GM12878 (cell line): ENCODE measurements around the gene RGS6. TPM values are rescaled to one million over a fixed set of nuclear protein-coding genes. Genes with fewer than 3 reads are reported as not detected.

ENCODE experiments used
- ATAC-seq: fragments of 200-7000 bp; cut with Tn5 transposase; 3 replicates; pipeline ENCODE4 v1.9.1; 2020; ENCODE audit warnings: mild to moderate bottlenecking, moderate library complexity
- BruUV-seq: library from RNA; stranded (reverse); fragments of 400-500 nt; replicated peaks from 2 replicates; lab custom pipeline; 2021; lab: Mats Ljungman, UMichigan
- CTCF ChIA-PET: fragments of 300-600 bp; sonication (Branson Sonifier 250); formaldehyde crosslinking; extraction: SDS; loops from one replicate; lab custom pipeline; 2021; ENCODE audit warnings: inconsistent platforms; lab: Yijun Ruan, JAX
- POLR2A ChIA-PET: fragments of 350-600 bp; formaldehyde crosslinking; extraction: SDS; loops from one replicate; lab custom pipeline; 2021; ENCODE audit warnings: inconsistent platforms; lab: Charles Lee
- RAD21 ChIA-PET: fragments of 300-600 bp; sonication (Branson Sonifier 250); formaldehyde crosslinking; loops from one replicate; lab custom pipeline; 2023; ENCODE audit warnings: antibody characterized with exemption; ENCODE audit not compliant: unreplicated experiment; lab: Charles Lee
- SMC1A ChIA-PET: fragments of 300-600 bp; sonication (Branson Sonifier 250); formaldehyde crosslinking; loops from one replicate; lab custom pipeline; 2023; ENCODE audit not compliant: unreplicated experiment, uncharacterized antibody; lab: Charles Lee
- DNase-seq: peaks from one replicate; pipeline ENCODE4 v3.0.0-alpha.2; 2011; ENCODE audit warnings: low read depth, low spot score
- FAIRE-seq: peaks from 3 replicates; lab custom pipeline; 2011; peaks lifted over from hg19 to GRCh38; lab: Jason Lieb, UNC
- H2AFZ ChIP-seq: 2 replicates; pipeline ENCODE4 v1.6.0; 2011; ENCODE audit warnings: low read depth, low read length, control low read depth; ENCODE audit not compliant: control insufficient read depth
- H3K27ac ChIP-seq: 2 replicates; pipeline ENCODE4 v1.5.1; 2011; ENCODE audit warnings: control low read depth; ENCODE audit not compliant: control insufficient read depth, insufficient read depth
- H3K27me3 ChIP-seq, 2 experiments: replicated peaks in 1 of 2; 2 replicates each; pipeline versions ENCODE4 v1.6.0 to v1.6.1; 2011; ENCODE audit warnings: low read length in 1 of 2; ENCODE audit not compliant: control insufficient read depth in 2 of 2, insufficient read depth in 2 of 2
- H3K36me3 ChIP-seq, 2 experiments: 2 replicates each; pipeline ENCODE4 v1.5.1; 2011; ENCODE audit warnings: low read length in 1 of 2; ENCODE audit not compliant: control insufficient read depth in 2 of 2, insufficient read depth in 2 of 2
- H3K4me1 ChIP-seq: 2 replicates; pipeline ENCODE4 v1.6.1; 2011; ENCODE audit warnings: mild to moderate bottlenecking, low read length, moderate library complexity, mixed read lengths; ENCODE audit not compliant: control insufficient read depth, insufficient read depth
- H3K4me2 ChIP-seq: 2 replicates; pipeline ENCODE4 v1.6.0; 2011; ENCODE audit warnings: control low read depth; ENCODE audit not compliant: control insufficient read depth, insufficient read depth
- H3K4me3 ChIP-seq: fragments of 200-600 bp; sonication (generic); 2 replicates; pipeline ENCODE4 v1.5.1; 2016
- H3K79me2 ChIP-seq: 2 replicates; pipeline ENCODE4 v1.6.0; 2011; ENCODE audit warnings: low read length; ENCODE audit not compliant: control insufficient read depth, insufficient read depth
- H3K9ac ChIP-seq: 2 replicates; pipeline ENCODE4 v1.8.0; 2011; ENCODE audit warnings: low read length, control low read depth, mixed read lengths; ENCODE audit not compliant: control insufficient read depth, insufficient read depth
- H3K9me3 ChIP-seq: replicated peaks from 3 replicates; pipeline ENCODE4 v1.5.1; 2011; ENCODE audit warnings: mild to moderate bottlenecking, low read length; ENCODE audit not compliant: control insufficient read depth, insufficient read depth
- H4K20me1 ChIP-seq: 2 replicates; pipeline ENCODE4 v1.6.0; 2011; ENCODE audit not compliant: control insufficient read depth, insufficient read depth
- CBX3 ChIP-seq: fragments of 200-600 bp; sonication (generic); IDR thresholded peaks from 2 replicates; pipeline ENCODE4 v1.6.1; 2016; ENCODE audit warnings: low read depth, borderline replicate concordance
- CHD2 ChIP-seq: IDR thresholded peaks from 2 replicates; pipeline ENCODE4 v1.6.1; 2011; ENCODE audit warnings: low read depth, low read length, improper control_type of control experiment, borderline replicate concordance
- CREM ChIP-seq: IDR thresholded peaks from 2 replicates; pipeline ENCODE4 v1.6.1; 2014; ENCODE audit warnings: antibody characterized with exemption, low read depth
- CTCF ChIP-seq, 3 experiments: IDR thresholded peaks in 2 of 3; conservative IDR thresholded peaks in 1 of 3; 2 replicates each; pipeline ENCODE4 v1.5.1; 2011; ENCODE audit warnings: low read depth in 3 of 3, low read length in 3 of 3, mild to moderate bottlenecking in 3 of 3, control low read depth in 2 of 3, moderate library complexity in 2 of 3, inconsistent platforms in 1 of 3, mixed read lengths in 1 of 3; ENCODE audit not compliant: control insufficient read depth in 2 of 3, insufficient read depth in 1 of 3; ENCODE audit errors: extremely low read depth in 1 of 3
- JUND ChIP-seq: IDR thresholded peaks from 2 replicates; pipeline ENCODE4 v1.6.1; 2012; ENCODE audit warnings: low read depth, mild to moderate bottlenecking, low read length, improper control_type of control experiment, moderate library complexity
- MXI1 ChIP-seq: fragments of 150-350 bp; IDR thresholded peaks from 2 replicates; pipeline ENCODE4 v1.6.1; 2011; ENCODE audit warnings: low read depth, mild to moderate bottlenecking, inconsistent platforms, low read length, improper control_type of control experiment
- MYB ChIP-seq: fragments of 150-350 bp; IDR thresholded peaks from 2 replicates; pipeline ENCODE4 v1.6.1; 2014; ENCODE audit warnings: mild to moderate bottlenecking, low read depth, low read length, borderline replicate concordance
- PAX5 ChIP-seq: IDR thresholded peaks from 2 replicates; pipeline ENCODE4 v1.6.1; 2011; ENCODE audit warnings: low read depth, low read length, borderline replicate concordance
- RAD21 ChIP-seq: IDR thresholded peaks from 2 replicates; pipeline ENCODE4 v1.6.1; 2011; ENCODE audit warnings: mild to moderate bottlenecking, low read depth, low read length, moderate library complexity; ENCODE audit not compliant: insufficient read depth
- REST ChIP-seq: IDR thresholded peaks from 2 replicates; pipeline ENCODE4 v1.6.1; 2012; ENCODE audit warnings: mild to moderate bottlenecking, low read depth, low read length
- TBL1XR1 ChIP-seq: IDR thresholded peaks from 2 replicates; pipeline ENCODE4 v1.6.1; 2012; ENCODE audit warnings: low read depth, low read length, improper control_type of control experiment
- TCF7 ChIP-seq: IDR thresholded peaks from 2 replicates; pipeline ENCODE4 v1.6.1; 2014; ENCODE audit warnings: antibody characterized with exemption, borderline replicate concordance
- USF2 ChIP-seq: IDR thresholded peaks from 2 replicates; pipeline ENCODE4 v1.6.1; 2011; ENCODE audit warnings: low read depth, low read length, improper control_type of control experiment, borderline replicate concordance
- WGBS: methylation state at CpG from one replicate; pipeline ENCODE4 v1.1.6; 2016; ENCODE audit warnings: low lambda C conversion rate; ENCODE audit not compliant: insufficient replicate concordance, insufficient coverage; ENCODE audit errors: missing lambda C conversion rate; 5-methylcytosine and 5-hydroxymethylcytosine counted together
- in situ Hi-C: fragments of 300-500 bp; cut with MboI; formaldehyde crosslinking; loops from 9 replicates; pipeline ENCODE4 v1.14.3; 2018; ENCODE audit warnings: mixed read lengths
- intact Hi-C: fragments of 100-400 bp; cut with micrococcal nuclease; formaldehyde crosslinking; loops from one replicate; pipeline ENCODE4 v1.14.2; 2022; ENCODE audit not compliant: unreplicated experiment
- polyA plus RNA-seq, 11 experiments: library from polyadenylated mRNA; depleted of rRNA in 4 of 11; unstranded in 6 of 11; stranded (reverse) in 5 of 11; fragments of >200 nt; fragmentation: Nextera tagmentation in 4 of 11; fragmentation: Illumina TruSeq in 1 of 11; extraction: Ambion mirVana in 4 of 11; extraction: Trizol in 1 of 11; gene quantifications; 1 replicate in 1 of 11; 2 replicates in 10 of 11; pipeline versions ENCODE4 v1.2.1 to v1.2.3, GENCODE V29; 2011 to 2016; ENCODE audit warnings: inconsistent platforms in 2 of 11, missing spikeins in 2 of 11, low read depth in 1 of 11
- total RNA-seq, 4 experiments: library from RNA; depleted of rRNA in 3 of 4; stranded (reverse); fragments of >200 nt in 3 of 4; fragmentation: Illumina TruSeq in 1 of 4; extraction: Trizol in 1 of 4; gene quantifications; 2 replicates each; pipeline versions ENCODE4 v1.2.1 to v1.2.3, GENCODE V29; 2013 to 2021

RGS6 gene
- total and polyA plus RNA-seq, 10 of the 15 experiments (the other 5 are each of a cell fraction or from before 2014, with no cell fraction given), result 3.9 to 18.1 (median 12.4) TPM

GRCh38 chr14:72538387-72538786 lies 606.2 kb downstream of the RGS6 start:
- ChIA-PET POLR2A (no interaction called here), CTCF (no interaction called here), SMC1A (interaction anchor here (1.5 kb wide), 2 partner anchors 22 to 25 kb away, joined by 3 to 6 read pairs; no protein-coding TSS in a partner anchor), RAD21 (no interaction called here)
- no peak for FAIRE-seq
- intact Hi-C loops (no loop called here), in situ Hi-C loops (no loop called here)
- peaks cover 17% of the 10 kb centered on the region for H3K4me1 ChIP-seq
- peaks cover 5% of the 10 kb centered on the region for H3K9me3 ChIP-seq
- TF ChIP-seq MXI1, result no peak
- TF ChIP-seq JUND, result no peak
- no peak for TF ChIP-seq USF2
- TF ChIP-seq PAX5, result no peak
- no peak for TF ChIP-seq CREM
- TF ChIP-seq TBL1XR1, result no peak
- TF ChIP-seq CBX3, result no peak
- no peak for TF ChIP-seq CHD2
- no peak for TF ChIP-seq REST
- TF ChIP-seq CTCF (IDR thresholded peaks at IDR 0.05 in 2 of 3, conservative IDR thresholded peaks at IDR 0.05 in 1 of 3; ENCODE audit: control insufficient read depth in 2 of 3, extremely low read depth in 1 of 3, insufficient read depth in 1 of 3, low read depth in 3 of 3, low read length in 3 of 3), result no peak
- no peak for TF ChIP-seq RAD21
- TF ChIP-seq TCF7, result no peak
- TF ChIP-seq MYB, result no peak
- H3K36me3 ChIP-seq, result no peaks in the 10 kb centered on the region
- BruUV-seq, result no TSS peak
- no peak overlapping the region for H3K4me2 ChIP-seq
- WGBS, result 97% methylated on average over 3 of the region's 3 CpGs
- no peaks in the 10 kb centered on the region for H3K27me3 ChIP-seq
- no peak overlapping the region for H2AFZ ChIP-seq
- H3K4me3 ChIP-seq, result no peak overlapping the region
- H3K9ac ChIP-seq, result no peak overlapping the region
- no peak overlapping the region for H3K27ac ChIP-seq
- DNase-seq, result no peak
- no peak for ATAC-seq
- no peaks in the 10 kb centered on the region for H4K20me1 ChIP-seq
- H3K79me2 ChIP-seq, result no peaks in the 10 kb centered on the region
